Measurements from ENCODE around the gene TBC1D21.

The TBC1D21 gene

DNA sequence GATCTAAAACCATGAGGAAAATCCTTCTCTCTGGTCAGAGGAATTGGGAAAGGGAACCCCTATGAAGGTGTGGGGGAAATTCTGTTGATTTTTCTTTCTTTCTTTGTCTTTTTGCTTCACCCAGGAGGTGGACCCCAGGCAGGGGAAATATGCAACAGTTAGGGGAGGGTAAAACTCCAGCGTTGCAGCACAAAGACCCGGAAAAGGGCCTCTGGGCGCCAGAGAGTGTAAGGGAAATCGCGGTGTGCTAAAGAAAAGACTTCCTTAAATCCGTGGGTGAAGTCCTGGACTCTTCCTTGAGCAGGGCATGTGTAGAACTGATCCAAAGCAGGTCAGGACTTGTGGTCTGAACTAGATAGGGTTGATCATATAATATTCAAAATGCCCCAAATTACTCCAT lies 11.1 kb upstream of the TBC1D21 start:
- no peak for DNase-seq

- DNase-seq = no peak
Measured at GRCh38 chr15:73865379-73865778, 8.0 kb upstream of the TBC1D21 start.

DNA sequence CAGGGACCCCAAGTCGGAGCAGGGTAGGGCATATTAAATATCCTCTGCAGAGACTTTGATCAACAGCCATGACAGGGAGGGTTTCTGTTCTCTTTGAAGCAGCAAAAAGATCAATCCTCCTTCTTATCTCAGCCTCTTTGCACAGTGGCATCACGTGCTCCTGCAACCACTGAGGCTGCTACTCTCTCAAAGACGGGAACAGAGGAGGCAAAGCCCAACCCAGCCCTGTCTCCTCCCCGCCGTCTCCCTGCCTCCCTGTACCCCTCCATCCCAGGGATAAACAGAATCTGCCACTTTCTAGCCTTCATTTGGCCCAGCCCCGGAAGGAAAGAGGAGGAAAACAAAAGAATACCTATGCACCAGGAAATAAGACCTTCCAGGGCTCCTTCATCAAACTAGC lies 7.5 kb upstream of the TBC1D21 start:
- DNase-seq = no peak

DNA sequence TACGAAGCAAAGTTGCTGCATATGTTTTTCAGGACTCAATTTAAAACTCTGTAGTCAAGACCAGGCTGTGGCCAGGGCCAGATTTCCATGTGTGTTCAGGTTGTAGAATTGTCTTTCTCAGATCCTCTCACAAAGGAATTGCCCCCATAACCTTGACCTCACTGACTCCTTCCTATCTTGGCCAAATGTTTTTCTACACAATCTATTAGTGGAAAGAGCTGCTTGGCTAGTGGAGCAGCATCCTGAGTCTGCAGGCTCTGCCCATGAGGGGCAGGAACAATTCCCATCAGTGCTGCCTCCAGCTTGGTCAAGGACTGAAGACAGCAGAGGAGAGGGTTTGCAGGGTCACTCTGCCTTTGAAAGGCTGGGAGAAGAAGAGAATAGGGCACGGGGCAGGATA lies 6.9 kb upstream of the TBC1D21 start:
- DNase-seq = no peak

- DNase-seq = no peak
Measured at GRCh38 chr15:73866881-73867410, 6.4 kb upstream of the TBC1D21 start.

- DNase-seq = no peak
Measured at GRCh38 chr15:73867426-73867825, 5.9 kb upstream of the TBC1D21 start.

DNA sequence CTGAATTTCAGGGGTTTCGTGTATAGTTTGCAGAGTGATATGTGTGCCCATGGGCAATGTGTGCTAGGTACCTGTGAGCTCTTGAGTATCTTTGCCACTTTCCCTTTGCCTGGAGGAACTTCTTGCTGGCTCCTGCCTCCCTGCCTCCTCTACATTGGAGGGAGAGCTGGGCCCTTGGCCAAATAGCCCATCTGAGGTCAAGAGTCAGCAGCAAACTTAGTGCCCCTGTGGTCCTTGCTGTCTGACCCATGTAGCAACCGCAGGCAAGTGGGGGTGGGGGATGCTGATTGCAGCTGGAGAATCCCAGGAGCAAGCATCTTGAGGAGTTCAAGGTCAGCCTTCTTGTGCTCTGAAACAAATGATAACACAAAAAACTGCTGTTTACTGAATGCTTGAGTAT lies 5.4 kb upstream of the TBC1D21 start:
- DNase-seq = no peak

- DNase-seq = no peak
Measured at GRCh38 chr15:73869216-73869995, 4.0 kb upstream of the TBC1D21 start.

GRCh38 chr15:73870700-73871408 lies 2.5 kb upstream of the TBC1D21 start:
- DNase-seq = no peak

DNA sequence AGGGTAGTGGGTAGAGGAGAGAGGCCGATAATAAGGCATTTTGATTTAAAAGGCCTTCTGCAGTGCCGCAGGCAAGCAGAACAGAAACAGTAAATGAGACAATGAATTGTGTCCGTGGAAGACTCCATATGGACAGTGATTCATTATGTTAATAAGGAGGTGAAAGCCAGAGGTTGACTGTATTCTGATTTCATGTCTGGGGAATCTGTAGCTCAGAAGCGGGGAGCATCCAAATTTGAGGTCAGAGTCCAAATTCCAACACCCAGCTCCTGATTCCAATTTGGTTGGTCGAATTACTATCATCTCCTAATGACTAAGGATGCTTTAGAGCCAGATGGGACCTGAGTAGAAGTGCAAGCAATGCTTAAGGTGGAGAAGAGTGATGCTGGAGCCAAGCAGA lies 1.0 kb upstream of the TBC1D21 start:
- no peak for DNase-seq

DNA sequence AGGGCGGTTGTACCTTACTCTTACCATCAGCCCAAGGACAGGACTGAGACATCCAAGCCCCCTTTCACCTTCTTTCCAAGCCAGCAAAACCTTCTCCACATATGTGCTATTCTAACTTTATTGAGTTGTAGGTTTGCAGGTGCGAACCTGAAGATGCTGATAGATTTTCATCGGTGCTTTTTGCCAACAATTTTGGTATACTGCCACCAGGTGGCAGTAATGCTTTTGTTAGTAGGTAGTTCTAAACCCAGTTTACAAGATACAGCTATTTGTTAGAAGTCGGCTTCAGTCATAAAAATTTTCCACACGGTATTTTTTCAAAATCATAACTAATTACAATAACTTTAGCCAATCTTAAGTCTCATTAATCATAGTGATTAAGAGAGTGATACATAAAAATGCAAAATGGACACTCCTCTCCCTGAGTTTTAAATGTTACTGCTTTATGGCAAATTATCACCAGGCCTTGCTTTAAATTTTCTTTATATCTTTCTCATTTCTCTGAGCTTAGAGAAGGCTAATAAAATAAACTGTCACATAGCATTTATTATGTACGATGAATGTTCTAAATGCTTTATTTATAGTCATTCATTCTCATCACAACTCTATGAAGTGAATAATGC lies 636 bp downstream of the TBC1D21 start:
- DNase-seq = no peak

DNA sequence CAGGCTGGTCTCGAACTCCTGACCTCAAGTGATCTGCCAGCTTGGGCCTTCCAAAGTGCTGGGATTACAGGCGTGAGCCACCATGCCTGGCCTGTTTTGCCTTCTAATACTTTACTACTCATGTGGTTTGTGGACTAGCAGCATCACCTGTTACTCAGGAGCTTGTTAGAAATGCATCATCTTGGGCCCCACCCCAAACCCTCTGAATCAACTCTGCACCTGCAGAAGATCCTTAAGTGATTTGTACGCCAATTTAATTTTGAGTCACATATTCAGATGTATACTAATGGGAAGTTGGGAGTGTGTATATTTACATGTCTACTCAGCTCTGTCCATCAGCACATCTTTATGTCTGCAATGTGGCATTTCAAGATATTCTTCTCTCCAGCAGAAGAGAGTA lies 6.1 kb downstream of the TBC1D21 start:
- DNase-seq = no peak

- DNase-seq = no peak
Measured at GRCh38 chr15:73881579-73882320, 8.4 kb downstream of the TBC1D21 start.

- no peak for DNase-seq
Measured at GRCh38 chr15:73882761-73883419, 9.5 kb downstream of the TBC1D21 start.

DNA sequence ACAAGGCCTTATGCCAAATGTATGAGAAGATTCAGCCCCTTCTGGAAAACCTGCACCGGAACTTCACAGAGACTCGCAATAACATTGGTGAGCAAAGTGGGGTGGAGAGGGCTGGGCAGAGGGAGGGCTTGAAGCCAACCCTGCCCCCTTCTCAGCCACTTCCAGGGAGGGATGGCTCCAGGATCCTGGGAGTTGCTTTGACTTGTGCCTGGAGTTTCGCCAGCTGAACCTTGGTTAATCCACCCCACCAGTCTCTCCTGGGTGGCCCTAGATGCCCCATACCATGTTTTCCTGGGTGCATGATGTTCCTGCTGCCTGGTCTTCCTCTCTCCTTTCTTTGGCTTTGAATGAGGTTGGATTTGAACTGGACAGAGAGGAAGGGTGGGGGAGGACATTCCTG lies 10.8 kb downstream of the TBC1D21 start:
- no peak for DNase-seq

GRCh38 chr15:73885954-73886700 lies 12.8 kb downstream of the TBC1D21 start:
- DNase-seq = no peak

DNA sequence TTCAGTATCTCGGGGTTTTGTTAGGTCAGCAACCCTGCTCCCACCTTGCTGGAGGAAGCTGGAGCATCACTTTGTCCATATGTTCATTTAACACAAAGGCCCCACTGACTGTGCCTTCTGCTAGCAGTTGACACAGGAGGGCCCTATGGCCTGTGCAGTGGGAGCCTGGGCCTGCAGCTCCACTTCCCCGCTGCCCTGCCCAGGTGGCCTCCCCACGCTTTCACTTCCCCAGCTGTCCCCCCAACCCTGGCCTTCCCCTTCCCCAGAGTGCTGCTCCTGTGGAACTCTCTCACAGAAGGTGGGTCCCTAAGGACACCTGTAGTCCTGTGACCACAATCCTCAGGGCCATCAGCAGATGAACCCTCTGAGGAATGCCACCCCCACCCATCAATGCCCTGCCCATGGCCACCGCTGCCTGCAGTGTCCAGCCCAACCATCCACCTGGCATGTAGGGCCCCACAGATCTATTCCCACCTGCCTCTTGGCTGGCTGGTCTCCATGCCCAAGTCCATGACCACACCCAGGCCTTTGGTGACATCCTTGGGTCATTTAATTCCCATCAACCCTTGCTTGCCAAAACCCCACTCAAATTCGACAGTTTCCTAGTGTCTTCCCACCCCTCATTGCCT lies 13.5 kb downstream of the TBC1D21 start:
- no peak for DNase-seq

DNA sequence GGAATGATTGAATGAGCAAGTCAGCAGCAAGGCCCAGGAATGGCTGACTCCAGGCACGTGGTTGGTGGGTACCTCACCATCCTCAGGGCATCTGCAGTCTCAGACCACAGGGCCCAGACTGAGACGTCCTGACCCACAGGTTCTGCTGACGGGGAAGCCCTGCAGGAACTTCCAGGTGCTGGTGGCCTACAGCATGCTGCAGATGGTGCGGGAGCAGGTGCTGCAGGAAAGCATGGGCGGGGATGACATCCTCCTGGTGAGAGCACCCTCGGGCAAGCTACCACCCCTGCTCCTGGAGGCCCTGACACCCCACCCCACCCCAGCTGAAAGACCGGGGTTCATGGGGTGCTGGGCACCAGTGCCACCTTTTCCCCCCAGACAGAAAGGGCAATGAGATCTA lies 14.1 kb downstream of the TBC1D21 start:
- no peak for DNase-seq

- DNase-seq = no peak
Measured at GRCh38 chr15:73888224-73889041, 15.1 kb downstream of the TBC1D21 start.

- no peak for DNase-seq
Measured at GRCh38 chr15:73889053-73889761, 15.8 kb downstream of the TBC1D21 start.
